Calu3 (cell line): ENCODE measurements around the gene DHX40. TPM values are rescaled to one million over a fixed set of nuclear protein-coding genes. Genes with fewer than 3 reads are reported as not detected.

Experiments
- BruUV-seq: library from RNA; stranded (reverse); fragments of 400-500 nt; replicated peaks from 2 replicates; lab custom pipeline; 2021; lab: Mats Ljungman, UMichigan
- CTCF ChIA-PET: fragments of 300-600 bp; sonication (Branson Sonifier 250); formaldehyde crosslinking; loops from one replicate; lab custom pipeline; 2022; ENCODE audit warnings: antibody characterized with exemption; lab: Charles Lee
- DNase-seq: peaks from one replicate; pipeline ENCODE4 v3.0.0; 2022
- H3K27ac Mint-ChIP-seq: one replicate; pipeline ENCODE4 v1.8.0; 2022; ENCODE audit warnings: mixed read lengths; ENCODE audit not compliant: unreplicated experiment
- H3K27me3 Mint-ChIP-seq: one replicate; pipeline ENCODE4 v1.8.0; 2022; ENCODE audit warnings: mixed read lengths; ENCODE audit not compliant: unreplicated experiment
- H3K36me3 Mint-ChIP-seq: one replicate; pipeline ENCODE4 v1.8.0; 2022; ENCODE audit warnings: mild to moderate bottlenecking, moderate library complexity, mixed read lengths; ENCODE audit not compliant: insufficient read depth, unreplicated experiment
- H3K4me1 Mint-ChIP-seq: one replicate; pipeline ENCODE4 v1.8.0; 2022; ENCODE audit warnings: mild to moderate bottlenecking, low read depth, mixed read lengths; ENCODE audit not compliant: unreplicated experiment
- H3K4me3 Mint-ChIP-seq: one replicate; pipeline ENCODE4 v1.8.0; 2022; ENCODE audit warnings: mild to moderate bottlenecking, low read depth, moderate library complexity, mixed read lengths; ENCODE audit not compliant: unreplicated experiment
- H3K9me3 Mint-ChIP-seq: one replicate; pipeline ENCODE4 v1.8.0; 2022; ENCODE audit warnings: low read depth, mixed read lengths; ENCODE audit not compliant: unreplicated experiment
- intact Hi-C: fragments of 100-400 bp; cut with micrococcal nuclease; formaldehyde crosslinking; loops from one replicate; pipeline ENCODE4 v1.10.0; 2022; ENCODE audit not compliant: unreplicated experiment
- total RNA-seq: library from RNA; stranded (reverse); gene quantifications from 2 replicates; pipeline ENCODE4 v1.2.3, GENCODE V29; 2022
- TF ChIP-seq, protein P1 (sequence below): fragments of 200-600 bp; IDR thresholded peaks from one replicate; pipeline ENCODE4 v1.8.0; 2022; ENCODE audit warnings: antibody characterized with exemption; ENCODE audit not compliant: unreplicated experiment

Gene DHX40
- total RNA-seq, 1 experiment from 2014 or later: 14.9 TPM

DNA sequence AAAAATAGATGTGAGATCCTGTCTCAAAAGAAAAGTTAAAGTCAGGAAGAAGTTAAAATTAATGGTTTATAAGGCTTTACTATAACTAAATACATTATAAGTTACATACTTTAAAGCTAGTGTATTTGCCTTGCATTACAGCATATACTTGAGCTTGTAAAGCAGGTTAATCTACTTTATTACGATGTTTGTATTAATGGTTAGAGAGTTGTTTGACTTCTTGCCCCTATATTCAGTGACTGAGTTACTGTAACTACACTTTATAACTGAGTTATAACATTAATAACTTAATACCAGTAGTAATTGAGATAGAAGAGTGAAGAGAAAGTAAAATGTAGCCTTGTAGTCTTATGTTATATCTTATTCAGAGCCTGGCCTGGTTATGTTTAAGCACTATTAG, 77.2 kb downstream of the DHX40 start:
- intact Hi-C loops: loop anchor here (10.0 kb wide), 1 partner anchor 52 kb away; no protein-coding TSS in a partner anchor
- no peak for DNase-seq
- Mint-ChIP-seq H3K36me3 (peaks cover 26% of the 10 kb centered on the region), H3K27me3 (no peaks in the 10 kb centered on the region), H3K4me1 (peaks cover 21% of the 10 kb centered on the region), H3K4me3 (peak overlapping the region; percentile 41), H3K27ac (peak overlapping the region; percentile 38), H3K9me3 (no peaks in the 10 kb centered on the region)
- BruUV-seq: no TSS peak
- CTCF ChIA-PET: interaction anchor here (1.0 to 1.6 kb wide), 2 partner anchors 23 to 44 kb away, joined by 4 to 5 read pairs; no protein-coding TSS in a partner anchor
- TF ChIP-seq, protein P1, sequence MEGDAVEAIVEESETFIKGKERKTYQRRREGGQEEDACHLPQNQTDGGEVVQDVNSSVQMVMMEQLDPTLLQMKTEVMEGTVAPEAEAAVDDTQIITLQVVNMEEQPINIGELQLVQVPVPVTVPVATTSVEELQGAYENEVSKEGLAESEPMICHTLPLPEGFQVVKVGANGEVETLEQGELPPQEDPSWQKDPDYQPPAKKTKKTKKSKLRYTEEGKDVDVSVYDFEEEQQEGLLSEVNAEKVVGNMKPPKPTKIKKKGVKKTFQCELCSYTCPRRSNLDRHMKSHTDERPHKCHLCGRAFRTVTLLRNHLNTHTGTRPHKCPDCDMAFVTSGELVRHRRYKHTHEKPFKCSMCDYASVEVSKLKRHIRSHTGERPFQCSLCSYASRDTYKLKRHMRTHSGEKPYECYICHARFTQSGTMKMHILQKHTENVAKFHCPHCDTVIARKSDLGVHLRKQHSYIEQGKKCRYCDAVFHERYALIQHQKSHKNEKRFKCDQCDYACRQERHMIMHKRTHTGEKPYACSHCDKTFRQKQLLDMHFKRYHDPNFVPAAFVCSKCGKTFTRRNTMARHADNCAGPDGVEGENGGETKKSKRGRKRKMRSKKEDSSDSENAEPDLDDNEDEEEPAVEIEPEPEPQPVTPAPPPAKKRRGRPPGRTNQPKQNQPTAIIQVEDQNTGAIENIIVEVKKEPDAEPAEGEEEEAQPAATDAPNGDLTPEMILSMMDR: no peak

DNA sequence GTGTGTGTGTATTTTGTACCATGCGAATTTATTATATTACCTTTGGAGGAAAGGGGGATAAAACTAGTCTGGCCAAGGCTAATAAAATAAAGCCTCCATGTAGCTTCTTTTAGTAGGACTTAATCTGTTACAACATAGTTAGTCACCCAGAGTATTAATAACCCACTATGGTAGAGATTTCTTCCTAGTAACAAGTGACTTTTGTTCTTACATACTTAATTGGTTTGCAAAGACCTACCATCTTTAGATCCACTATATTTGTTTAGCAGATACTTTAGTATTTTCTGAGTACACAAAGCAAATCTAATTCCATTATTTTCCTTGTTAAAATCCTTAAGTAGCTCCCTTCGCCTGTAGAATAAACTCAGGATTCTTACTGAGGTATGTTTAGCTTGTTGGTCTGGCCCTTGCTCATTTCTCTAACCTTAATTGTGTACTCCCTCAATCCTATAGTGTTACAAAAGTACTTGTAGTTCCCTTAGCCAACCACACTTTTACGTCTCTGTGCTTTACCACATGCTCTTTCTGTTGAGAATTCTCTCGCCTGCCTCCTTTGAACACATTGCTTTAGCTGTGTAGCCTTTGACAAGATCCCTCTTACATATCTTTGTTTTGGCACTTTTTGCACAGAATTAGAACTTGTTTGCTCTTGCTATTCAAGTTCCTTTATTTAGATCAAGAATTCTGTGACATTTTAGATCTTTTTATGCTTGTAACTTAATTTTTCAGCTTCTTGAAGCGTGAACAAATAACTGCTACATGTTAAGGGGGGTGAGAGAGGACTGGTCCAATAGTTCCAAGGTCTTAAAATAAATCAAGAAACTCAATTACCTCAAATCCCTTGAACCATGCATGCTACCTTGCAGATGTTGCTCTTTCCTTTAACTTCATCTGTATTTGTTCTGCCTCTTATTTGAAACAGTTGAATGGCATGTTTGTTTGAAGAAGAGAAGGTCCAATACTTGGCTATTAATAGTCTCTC, 78.0 kb downstream of the DHX40 start:
- BruUV-seq: no TSS peak

DNA sequence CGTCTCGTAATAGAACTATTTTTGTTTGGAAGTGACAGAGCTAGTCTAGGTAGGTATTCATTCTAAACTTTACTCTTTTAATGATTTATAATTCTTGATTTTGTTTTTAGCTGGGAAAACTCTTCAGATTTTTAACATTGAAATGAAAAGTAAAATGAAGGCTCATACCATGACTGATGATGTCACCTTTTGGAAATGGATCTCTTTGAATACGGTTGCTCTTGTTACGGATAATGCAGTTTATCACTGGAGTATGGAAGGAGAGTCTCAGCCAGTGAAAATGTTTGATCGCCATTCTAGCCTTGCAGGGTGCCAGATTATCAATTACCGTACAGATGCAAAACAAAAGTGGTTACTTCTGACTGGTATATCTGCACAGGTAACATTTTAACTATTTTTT, 81.9 kb downstream of the DHX40 start:
- TF ChIP-seq, protein P1: no peak
- H3K9me3 Mint-ChIP-seq: no peaks in the 10 kb centered on the region
- BruUV-seq: no TSS peak

More for the DNA sequence above, 78.0 kb downstream of the DHX40 start:
- H3K4me3 Mint-ChIP-seq: peak overlapping the region; percentile 41
- H3K27me3 Mint-ChIP-seq: no peaks in the 10 kb centered on the region
- no peaks in the 10 kb centered on the region for H3K9me3 Mint-ChIP-seq
- intact Hi-C loops: loop anchor here (10.0 kb wide), 1 partner anchor 51 kb away; no protein-coding TSS in a partner anchor
- CTCF ChIA-PET: interaction anchor here (0.6 to 1.6 kb wide), 3 partner anchors 24 to 77 kb away, joined by 3 to 5 read pairs (median 4); no protein-coding TSS in a partner anchor
- TF ChIP-seq, protein P1: no peak
- no peak for DNase-seq
- H3K27ac Mint-ChIP-seq: peak overlapping the region; percentile 38
- peaks cover 21% of the 10 kb centered on the region for H3K4me1 Mint-ChIP-seq
- H3K36me3 Mint-ChIP-seq: peaks cover 34% of the 10 kb centered on the region

DNA sequence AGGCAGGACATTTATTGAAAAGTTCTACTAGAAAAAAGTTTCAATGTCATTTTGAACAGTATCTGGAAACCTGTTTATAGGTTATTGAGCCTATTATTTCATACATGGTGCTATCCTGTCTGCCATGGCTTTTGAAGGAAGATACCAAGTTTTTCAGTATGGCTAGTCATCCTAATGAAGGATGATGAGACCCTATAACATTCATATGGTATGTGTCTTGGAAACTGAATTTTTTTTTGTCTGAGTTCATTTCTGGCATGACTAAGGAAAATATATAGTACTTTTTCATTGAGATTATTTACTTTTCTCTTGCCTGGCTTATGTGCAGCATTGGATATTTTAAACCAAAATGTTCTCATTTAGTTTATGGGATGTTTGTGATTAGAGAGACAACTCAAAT, 84.5 kb downstream of the DHX40 start:
- CTCF ChIA-PET: no interaction called here
- H3K27me3 Mint-ChIP-seq: no peaks in the 10 kb centered on the region
- H3K36me3 Mint-ChIP-seq: peaks cover 62% of the 10 kb centered on the region
- no peak for DNase-seq
- BruUV-seq: no TSS peak
- H3K4me1 Mint-ChIP-seq: no peaks in the 10 kb centered on the region
- no peaks in the 10 kb centered on the region for H3K9me3 Mint-ChIP-seq
- H3K4me3 Mint-ChIP-seq: no peak overlapping the region
- TF ChIP-seq, protein P1: no peak
- intact Hi-C loops: loop anchor here (10.0 kb wide), 1 partner anchor 45 kb away; no protein-coding TSS in a partner anchor
- H3K27ac Mint-ChIP-seq: no peak overlapping the region

More for the DNA sequence above, 81.9 kb downstream of the DHX40 start:
- peaks cover 47% of the 10 kb centered on the region for H3K36me3 Mint-ChIP-seq
- H3K27me3 Mint-ChIP-seq: no peaks in the 10 kb centered on the region
- H3K4me1 Mint-ChIP-seq: peaks cover 16% of the 10 kb centered on the region
- DNase-seq: no peak
- no peak overlapping the region for H3K4me3 Mint-ChIP-seq
- no peak overlapping the region for H3K27ac Mint-ChIP-seq
- intact Hi-C loops: loop anchor here (10.0 kb wide), 1 partner anchor 48 kb away; no protein-coding TSS in a partner anchor
- CTCF ChIA-PET: no interaction called here
